ENCODE data around the gene YIPF3.

- TF ChIP-seq SIN3A (IDR thresholded peaks at IDR 0.05; ENCODE audit: borderline replicate concordance, insufficient read depth, low read length) (no peak), POLR2AphosphoS5 (IDR thresholded peaks at IDR 0.05; ENCODE audit: low read depth, low read length) (no peak), REST (IDR thresholded peaks at IDR 0.05; ENCODE audit: insufficient read depth in 1 of 2, low read depth in 2 of 2, low read length in 2 of 2) (no peak)
These were observed 22.0 kb downstream of the YIPF3 start for GRCh38 chr6:43494766-43495165.

Measured in PFSK-1 (cell line).